ENCODE data around the gene CECR2.

- TF ChIP-seq ZNF274 (IDR thresholded peaks at IDR 0.05; ENCODE audit: low read depth, low read length) (no peak), YY1 (IDR thresholded peaks at IDR 0.05; ENCODE audit: insufficient read depth, insufficient read length) (no peak)
Observed at GRCh38 chr22:17476838-17477237, 107.6 kb downstream of the CECR2 start.
